Measurements from ENCODE around the gene LINC00305. TPM values are rescaled to one million over a fixed set of nuclear protein-coding genes. Genes with fewer than 3 reads are reported as not detected.

Gene LINC00305
- total RNA-seq, 1 experiment from 2014 or later, result not detected

DNA sequence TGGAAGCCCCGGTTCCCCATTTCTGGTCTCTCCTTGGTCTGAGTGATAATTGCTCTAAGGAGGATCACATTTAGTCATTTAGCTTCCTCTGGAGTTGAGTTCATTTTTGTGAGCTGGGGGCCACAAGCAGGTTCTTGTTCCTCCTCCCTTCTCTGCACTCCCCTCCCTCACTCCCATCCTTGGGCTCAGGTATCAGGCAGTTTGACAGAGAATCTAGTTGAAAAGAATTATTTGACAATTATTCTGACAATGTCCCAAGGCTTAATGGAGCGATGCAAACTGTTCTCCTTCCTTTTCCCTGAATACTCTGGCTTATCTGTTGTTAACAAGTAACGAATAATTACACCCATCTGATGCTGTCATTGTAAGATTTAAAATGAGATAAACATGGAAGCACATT, 117.5 kb downstream of the LINC00305 start:
- DNase-seq (ENCODE audit: low read depth), result no peak

Other genes starting within 250 kb of the LINC00305 start
- not detected in 2 replicates for gene SERPINB10, start 241.1 kb downstream of the LINC00305 start, total RNA-seq (2014; rRNA removed; shearing (Covaris generic))
- 0.84 and 1.6 TPM in 2 replicates for gene HMSD, start 199.8 kb downstream of the LINC00305 start, total RNA-seq (2014; rRNA removed; shearing (Covaris generic))
- 24.9 and 27.5 TPM in 2 replicates for gene SERPINB8, start 179.0 kb downstream of the LINC00305 start, total RNA-seq (2014; rRNA removed; shearing (Covaris generic))

Data from M059J (cell line).